Activated T-helper 2 cell treated with anti-CD3 and anti-CD28 coated beads, Interferon-gamma antibody, Interleukin-2, Interleukin-4, amounts not matched to agents 10 μg/mL and 5 μg/mL and 100 μg/mL, durations not matched to agents 14 hours and 24 hours and 36 hours (primary cell): ENCODE results near the gene MGMT. TPM values are rescaled to one million over a fixed set of nuclear protein-coding genes. Genes with fewer than 3 reads are reported as not detected.

Source experiments
- DNase-seq: peaks from one replicate; pipeline ENCODE4 v3.0.0; 2021; ENCODE audit warnings: low spot score
- H3K27ac Mint-ChIP-seq: one replicate; pipeline ENCODE4 v1.8.0; 2021; ENCODE audit warnings: mixed read lengths
- H3K27me3 Mint-ChIP-seq: one replicate; pipeline ENCODE4 v1.8.0; 2021; ENCODE audit warnings: low read depth, mixed read lengths
- H3K36me3 Mint-ChIP-seq: one replicate; pipeline ENCODE4 v1.8.0; 2021; ENCODE audit warnings: low read depth, mixed read lengths
- H3K4me1 Mint-ChIP-seq: one replicate; pipeline ENCODE4 v1.8.0; 2021; ENCODE audit warnings: low read depth, mixed read lengths
- H3K4me3 Mint-ChIP-seq: one replicate; pipeline ENCODE4 v1.8.0; 2021; ENCODE audit warnings: low read depth, mild to moderate bottlenecking, moderate library complexity, mixed read lengths
- H3K9me3 Mint-ChIP-seq: one replicate; pipeline ENCODE4 v1.8.0; 2021; ENCODE audit warnings: mixed read lengths
- intact Hi-C: fragments of 100-400 bp; cut with micrococcal nuclease; formaldehyde crosslinking; loops from one replicate; pipeline ENCODE4 v1.15.1; 2023
- total RNA-seq: library from RNA; stranded (reverse); gene quantifications from 2 replicates; pipeline ENCODE4 v1.2.3, GENCODE V29; 2022

Gene MGMT
- total RNA-seq, 1 donor from 2014 or later, result 15.8 TPM

DNA sequence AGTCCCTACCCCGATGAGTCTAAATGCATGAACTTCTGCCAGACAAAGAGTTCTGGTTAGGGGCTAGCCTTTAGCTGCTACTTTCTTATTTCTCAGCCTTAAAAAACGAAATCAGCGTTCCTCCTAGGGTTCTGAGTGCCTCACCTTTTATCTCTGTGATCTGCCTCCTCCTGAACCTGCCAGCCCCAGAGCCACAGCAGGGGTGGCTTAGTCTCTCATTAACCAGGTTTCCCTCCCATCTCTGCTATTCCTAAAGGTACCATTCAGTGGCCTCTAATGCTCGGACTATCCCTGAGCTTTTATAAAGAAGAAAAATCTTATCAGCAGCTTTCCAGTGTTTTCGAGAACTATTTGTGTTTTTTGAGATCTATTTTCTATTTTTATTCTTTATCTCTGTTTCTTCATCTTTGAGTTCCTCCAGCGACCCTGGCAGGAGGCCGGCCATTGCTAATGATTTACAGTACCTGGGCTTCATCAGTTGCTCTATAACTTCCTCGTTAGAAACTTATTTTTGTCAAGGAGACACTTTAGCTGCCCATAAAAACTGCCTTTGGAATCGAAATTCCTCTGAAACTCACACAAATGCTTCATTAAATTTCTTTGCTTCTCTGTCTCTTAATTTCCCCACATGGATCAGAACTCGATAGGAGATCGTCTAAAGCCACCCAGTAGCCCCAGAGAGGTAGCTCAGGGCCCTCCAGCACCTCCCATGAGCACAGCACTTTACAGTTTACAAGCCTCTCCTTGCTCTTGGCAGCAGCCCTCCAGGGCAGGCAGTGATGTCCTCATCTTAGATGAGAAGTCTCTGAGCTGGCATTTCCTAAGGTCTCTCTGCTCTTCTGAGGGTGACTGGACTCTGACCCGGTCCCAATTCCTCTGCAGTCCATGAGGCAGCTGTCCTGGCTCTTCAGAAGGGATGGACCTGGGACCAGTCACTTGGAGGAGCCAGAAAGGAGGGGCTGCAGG, 347.9 kb downstream of the MGMT start:
- Mint-ChIP-seq H3K27me3 (no peaks in the 10 kb centered on the region), H3K4me3 (no peak overlapping the region), H3K36me3 (no peaks in the 10 kb centered on the region), H3K27ac (no peak overlapping the region), H3K4me1 (no peaks in the 10 kb centered on the region), H3K9me3 (peaks cover 17% of the 10 kb centered on the region)
- no peak for DNase-seq
- intact Hi-C loops, result no loop called here

DNA sequence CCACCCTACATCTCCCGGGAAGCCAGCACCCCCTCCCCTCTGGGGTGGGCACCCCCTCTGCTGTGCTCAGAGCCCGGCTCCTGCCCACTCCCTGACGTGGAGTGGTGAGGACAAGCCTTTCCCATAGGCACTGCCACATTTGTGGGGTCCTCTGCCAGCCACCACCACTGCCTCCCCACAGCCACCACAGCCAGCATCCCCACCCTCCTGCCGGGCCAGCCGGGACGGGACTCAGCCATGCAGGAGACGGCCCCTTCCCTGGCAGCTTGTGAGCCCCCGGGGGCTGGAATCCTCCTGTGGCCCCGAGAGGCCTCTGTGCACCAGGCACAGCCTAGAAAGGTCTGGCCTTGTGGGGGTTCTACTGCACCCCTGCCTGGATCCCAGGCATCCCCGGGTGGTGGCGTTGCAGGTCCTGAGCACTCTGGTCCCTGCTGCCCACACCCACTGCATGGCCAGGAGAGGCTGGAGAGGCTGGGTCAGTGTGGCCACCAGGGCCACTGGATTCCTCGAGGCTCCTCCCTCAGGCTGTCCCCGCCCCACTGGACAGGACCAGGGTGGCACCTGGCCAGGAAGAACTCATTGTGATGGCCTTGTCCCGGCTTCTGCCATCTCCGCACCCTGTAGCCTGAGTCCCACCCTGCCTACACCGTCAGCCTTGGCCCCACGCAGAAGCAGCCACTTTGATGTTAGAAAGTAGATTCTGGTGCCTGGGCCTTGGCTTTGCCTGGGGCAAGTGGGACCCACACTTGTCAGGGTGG, 349.0 kb downstream of the MGMT start:
- no peak overlapping the region for H3K4me3 Mint-ChIP-seq
- H3K4me1 Mint-ChIP-seq, result no peaks in the 10 kb centered on the region
- H3K27me3 Mint-ChIP-seq, result no peaks in the 10 kb centered on the region
- no peak overlapping the region for H3K27ac Mint-ChIP-seq
- peaks cover 17% of the 10 kb centered on the region for H3K9me3 Mint-ChIP-seq
- no peak for DNase-seq
- intact Hi-C loops, result no loop called here
- no peaks in the 10 kb centered on the region for H3K36me3 Mint-ChIP-seq

DNA sequence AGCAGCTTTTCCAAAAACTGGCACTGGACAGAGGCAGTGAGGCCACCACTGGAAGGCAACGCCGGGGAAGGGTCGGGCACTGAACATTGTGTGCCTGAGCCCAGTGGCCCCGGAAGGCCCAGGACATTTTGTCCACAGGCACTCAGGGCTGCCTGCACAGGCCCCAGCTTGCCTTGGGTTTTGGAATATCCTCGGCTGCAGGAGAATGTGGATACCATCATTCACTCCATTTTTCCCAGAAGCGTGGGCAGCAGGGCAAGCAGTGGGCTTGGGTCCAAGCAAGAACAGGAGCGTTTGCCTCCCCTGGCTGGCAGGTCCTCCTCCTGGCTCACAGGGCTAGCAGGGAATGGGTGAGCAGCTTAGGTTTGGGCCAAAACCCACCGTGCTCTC, 349.6 kb downstream of the MGMT start:
- Mint-ChIP-seq H3K4me3 (no peak overlapping the region), H3K4me1 (no peaks in the 10 kb centered on the region), H3K9me3 (peaks cover 17% of the 10 kb centered on the region), H3K27ac (no peak overlapping the region), H3K27me3 (no peaks in the 10 kb centered on the region), H3K36me3 (no peaks in the 10 kb centered on the region)
- intact Hi-C loops, result no loop called here
- DNase-seq, result no peak
